ELF-1 (cell line): ENCODE results near the gene EFNA2.

ENCODE experiments used
- DNase-seq: peaks from one replicate; pipeline ENCODE4 v3.0.0-alpha.2; 2016; ENCODE audit warnings: low read depth, low spot score

The EFNA2 gene

GRCh38 chr19:1249298-1249989, 36.2 kb upstream of the EFNA2 start:
- peak; percentile 94 for DNase-seq

DNA sequence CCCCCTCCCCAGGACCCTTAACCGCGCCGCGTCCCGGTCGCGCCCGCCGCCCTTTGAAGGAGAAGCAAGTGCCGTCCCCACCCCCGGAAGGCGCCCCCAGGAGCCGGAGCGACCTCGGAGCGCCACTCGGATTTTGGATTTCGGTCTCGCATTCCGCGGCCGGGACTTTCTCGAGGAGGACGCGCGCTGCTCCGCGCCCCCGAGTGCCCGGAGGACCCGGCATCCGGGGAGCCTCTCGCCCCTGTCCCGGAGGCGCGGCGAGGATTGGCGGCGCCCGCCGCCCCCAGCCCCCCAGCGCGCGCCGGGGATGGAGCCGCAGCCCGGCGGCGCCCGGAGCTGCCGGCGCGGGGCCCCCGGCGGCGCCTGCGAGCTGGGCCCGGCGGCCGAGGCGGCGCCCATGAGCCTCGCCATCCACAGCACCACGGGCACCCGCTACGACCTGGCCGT, 35.7 kb upstream of the EFNA2 start:
- DNase-seq: no peak

- DNase-seq: no peak
Observed at GRCh38 chr19:1250437-1251260, 35.0 kb upstream of the EFNA2 start.

- no peak for DNase-seq
Observed at GRCh38 chr19:1251330-1252220, 34.1 kb upstream of the EFNA2 start.

GRCh38 chr19:1252221-1252820, 33.4 kb upstream of the EFNA2 start:
- no peak for DNase-seq

- DNase-seq: peak; percentile 73
Observed at GRCh38 chr19:1252821-1253513, 32.7 kb upstream of the EFNA2 start.

- DNase-seq: no peak
Observed at GRCh38 chr19:1253514-1254080, 32.1 kb upstream of the EFNA2 start.

DNA sequence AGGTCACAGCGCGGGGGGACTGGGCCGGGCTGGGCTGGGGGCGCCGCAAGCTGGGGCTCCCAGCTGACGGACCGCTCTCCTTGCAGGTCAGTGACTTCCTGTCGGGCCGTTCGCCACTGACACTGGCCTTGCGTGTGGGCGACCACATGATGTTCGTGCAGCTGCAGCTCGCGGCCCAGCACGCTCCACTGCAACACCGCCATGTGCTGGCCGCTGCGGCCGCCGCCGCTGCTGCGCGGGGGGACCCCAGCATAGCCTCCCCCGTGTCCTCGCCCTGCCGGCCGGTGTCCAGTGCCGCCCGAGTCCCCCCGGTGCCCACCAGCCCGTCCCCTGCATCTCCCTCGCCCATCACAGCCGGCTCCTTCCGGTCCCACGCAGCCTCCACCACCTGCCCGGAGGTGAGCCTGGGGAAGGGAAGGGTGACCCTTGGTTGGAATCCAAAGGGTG, 31.6 kb upstream of the EFNA2 start:
- DNase-seq: no peak

- no peak for DNase-seq
Observed at GRCh38 chr19:1254530-1255185, 31.0 kb upstream of the EFNA2 start.

DNA sequence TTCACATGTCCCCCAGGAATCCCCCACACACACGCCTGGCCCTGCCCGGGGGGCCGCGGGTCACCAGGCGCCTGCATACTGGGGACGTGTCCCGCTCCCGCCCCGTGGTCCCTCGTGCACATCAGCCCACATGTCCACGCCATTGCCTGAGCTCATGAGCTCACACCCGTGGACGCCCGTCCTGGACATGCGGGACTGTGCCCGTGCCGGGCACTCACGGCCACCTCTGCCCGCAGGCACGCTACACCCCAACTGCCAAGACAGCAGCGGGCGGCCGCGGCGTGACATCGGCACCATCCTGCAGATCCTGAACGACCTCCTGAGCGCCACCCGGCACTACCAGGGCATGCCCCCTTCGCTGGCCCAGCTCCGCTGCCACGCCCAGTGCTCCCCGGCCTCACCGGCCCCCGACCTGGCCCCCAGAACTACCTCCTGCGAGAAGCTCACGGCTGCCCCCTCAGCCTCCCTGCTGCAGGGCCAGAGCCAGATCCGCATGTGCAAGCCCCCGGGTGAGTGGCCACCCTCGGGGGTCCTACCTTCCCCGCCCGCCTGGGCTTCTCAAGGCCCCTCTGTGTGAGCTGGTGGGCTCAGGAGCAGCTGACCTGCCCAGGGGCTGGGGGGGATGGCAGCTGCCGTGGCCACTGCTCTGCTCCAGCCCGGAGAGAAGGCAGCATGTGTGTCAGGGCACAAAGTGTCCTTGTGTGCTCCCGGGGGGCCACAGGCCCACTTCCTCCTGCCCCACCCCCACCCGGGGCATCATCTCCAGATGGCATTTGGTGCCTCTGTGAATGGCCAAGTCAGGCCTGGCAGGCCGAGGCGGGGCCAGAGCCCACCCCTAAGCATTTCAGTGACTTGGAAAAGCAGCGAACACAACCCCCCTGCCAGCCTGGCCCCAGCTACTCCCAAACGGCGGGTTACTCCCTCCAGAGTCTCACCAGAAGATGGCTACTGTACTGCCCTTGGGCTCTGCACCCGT, 30.2 kb upstream of the EFNA2 start:
- DNase-seq: no peak

GRCh38 chr19:1256646-1257474, 28.8 kb upstream of the EFNA2 start:
- DNase-seq: peak; percentile 32

GRCh38 chr19:1257475-1258162, 28.1 kb upstream of the EFNA2 start:
- peak; percentile 10 for DNase-seq

DNA sequence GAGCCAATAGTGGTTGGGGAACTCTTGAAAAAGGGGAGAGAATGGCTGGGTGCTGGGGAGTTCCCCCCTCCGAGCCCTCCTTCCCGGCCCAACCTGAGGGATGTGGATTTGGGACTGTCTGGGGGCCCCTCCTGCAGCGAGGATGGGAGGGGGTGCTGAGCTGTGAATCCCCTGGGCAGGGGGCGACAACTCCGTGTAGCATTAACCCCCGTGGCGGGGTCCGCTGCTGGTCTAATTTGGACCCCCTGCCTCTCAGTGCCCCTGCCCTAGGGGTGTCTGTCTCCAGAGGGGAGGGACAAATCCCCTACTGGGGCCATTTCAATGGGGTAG, 27.5 kb upstream of the EFNA2 start:
- DNase-seq: peak; percentile 14

DNA sequence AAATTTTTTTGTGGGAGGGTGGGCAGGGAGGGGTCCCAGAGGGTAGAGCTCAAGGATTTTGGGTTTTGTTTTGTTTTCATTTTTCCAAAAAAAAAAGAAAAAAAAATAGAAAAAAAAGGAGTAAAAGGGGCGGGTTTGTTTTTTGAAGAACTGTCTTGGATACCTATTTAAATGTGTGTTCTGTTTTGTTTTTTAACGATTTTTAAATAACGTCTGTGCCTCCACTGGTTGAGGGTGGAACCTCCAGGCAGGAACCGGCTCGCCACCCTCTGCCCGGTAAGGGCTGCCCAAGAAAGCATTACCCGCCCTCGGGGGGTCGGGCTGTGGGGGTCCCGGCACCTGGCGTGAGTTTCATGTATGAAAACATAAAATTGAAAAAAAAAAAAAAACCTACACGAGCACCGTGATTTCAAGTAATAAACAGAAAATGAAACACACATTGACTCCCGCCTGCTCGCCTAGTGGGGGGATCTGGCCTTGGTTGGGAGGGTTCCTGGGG, 26.9 kb upstream of the EFNA2 start:
- DNase-seq: no peak

GRCh38 chr19:1259206-1259875, 26.3 kb upstream of the EFNA2 start:
- DNase-seq: peak; percentile 93

- DNase-seq: no peak
Observed at GRCh38 chr19:1259876-1260748, 25.6 kb upstream of the EFNA2 start.
